Uterus (tissue), 2 donors: Measurements from ENCODE around the gene P2RX7.

Experiments
- POLR2A ChIP-seq, 2 donors: fragments of 450-650 bp; IDR thresholded peaks; one replicate each; pipeline ENCODE4 v1.6.1; 2016; ENCODE audit warnings: antibody characterized with exemption in 2 of 2, mild to moderate bottlenecking in 1 of 2, moderate library complexity in 1 of 2
- TF ChIP-seq, protein P1 (sequence below), 4 experiments: fragments of 200-600 bp in 2 of 4; fragments of 450-650 bp in 2 of 4; sonication (generic) in 2 of 4; IDR thresholded peaks; one replicate each; pipeline ENCODE4 v1.5.1; 2016 to 2019; ENCODE audit warnings: antibody characterized with exemption in 4 of 4, mild to moderate bottlenecking in 2 of 4, moderate library complexity in 1 of 4

DNA sequence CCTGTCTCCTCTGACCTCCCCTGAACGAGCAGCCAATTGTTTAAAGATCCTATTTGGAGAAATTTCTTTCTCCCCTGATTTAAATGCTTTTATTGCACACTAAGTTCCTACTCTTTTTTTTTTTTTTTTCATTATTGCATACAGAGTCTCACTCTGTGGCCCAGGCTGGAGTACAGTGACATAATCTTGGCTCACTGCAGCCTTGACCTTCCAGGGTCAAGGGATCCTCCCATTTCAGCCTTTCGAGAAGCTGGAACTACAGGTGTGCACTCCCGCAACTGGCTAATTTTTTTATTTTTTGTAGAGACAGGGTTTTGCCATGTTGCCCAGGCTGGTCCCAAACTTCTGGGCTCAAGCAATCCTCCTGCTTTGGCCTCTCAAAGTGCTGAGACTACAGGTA is 5.2 kb upstream of the P2RX7 start:
- TF ChIP-seq, protein P1, sequence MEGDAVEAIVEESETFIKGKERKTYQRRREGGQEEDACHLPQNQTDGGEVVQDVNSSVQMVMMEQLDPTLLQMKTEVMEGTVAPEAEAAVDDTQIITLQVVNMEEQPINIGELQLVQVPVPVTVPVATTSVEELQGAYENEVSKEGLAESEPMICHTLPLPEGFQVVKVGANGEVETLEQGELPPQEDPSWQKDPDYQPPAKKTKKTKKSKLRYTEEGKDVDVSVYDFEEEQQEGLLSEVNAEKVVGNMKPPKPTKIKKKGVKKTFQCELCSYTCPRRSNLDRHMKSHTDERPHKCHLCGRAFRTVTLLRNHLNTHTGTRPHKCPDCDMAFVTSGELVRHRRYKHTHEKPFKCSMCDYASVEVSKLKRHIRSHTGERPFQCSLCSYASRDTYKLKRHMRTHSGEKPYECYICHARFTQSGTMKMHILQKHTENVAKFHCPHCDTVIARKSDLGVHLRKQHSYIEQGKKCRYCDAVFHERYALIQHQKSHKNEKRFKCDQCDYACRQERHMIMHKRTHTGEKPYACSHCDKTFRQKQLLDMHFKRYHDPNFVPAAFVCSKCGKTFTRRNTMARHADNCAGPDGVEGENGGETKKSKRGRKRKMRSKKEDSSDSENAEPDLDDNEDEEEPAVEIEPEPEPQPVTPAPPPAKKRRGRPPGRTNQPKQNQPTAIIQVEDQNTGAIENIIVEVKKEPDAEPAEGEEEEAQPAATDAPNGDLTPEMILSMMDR (IDR thresholded peaks at IDR 0.05): no peak
- TF ChIP-seq POLR2A (IDR thresholded peaks at IDR 0.05): no peak
